DND-41 (cell line): ENCODE data around the gene TSHZ3.

Experiments used
- ATAC-seq: fragments of 200-7000 bp; cut with Tn5 transposase; 3 replicates; pipeline ENCODE4 v1.9.1; 2021; ENCODE audit warnings: low read depth; ENCODE audit not compliant: insufficient read depth
- DNase-seq: peaks from one replicate; pipeline ENCODE4 v3.0.0-alpha.2; 2020
- H2AFZ ChIP-seq: 2 replicates; pipeline ENCODE4 v1.6.0; 2012; ENCODE audit warnings: low read depth, low read length
- H3K27ac ChIP-seq: 2 replicates; pipeline ENCODE4 v1.5.1; 2012; ENCODE audit warnings: low read length, inconsistent platforms
- H3K27me3 ChIP-seq: fragments of 200-600 bp; sonication (generic); 2 replicates; pipeline ENCODE4 v1.6.0; 2012; ENCODE audit warnings: low read length, mild to moderate bottlenecking, inconsistent platforms; ENCODE audit not compliant: insufficient read depth, poor library complexity
- H3K36me3 ChIP-seq: 2 replicates; pipeline ENCODE4 v1.5.1; 2012; ENCODE audit warnings: low read length, inconsistent platforms; ENCODE audit not compliant: insufficient read depth
- H3K4me1 ChIP-seq: 2 replicates; pipeline ENCODE4 v1.5.1; 2012; ENCODE audit warnings: mild to moderate bottlenecking, low read length; ENCODE audit not compliant: insufficient read depth
- H3K4me2 ChIP-seq: 2 replicates; pipeline ENCODE4 v1.6.0; 2012; ENCODE audit warnings: mild to moderate bottlenecking, moderate library complexity, low read length, inconsistent platforms; ENCODE audit not compliant: insufficient read depth
- H3K4me3 ChIP-seq, 2 experiments: fragments of 200-600 bp in 1 of 2; shearing (Covaris generic) in 1 of 2; 2 replicates each; pipeline ENCODE4 v1.5.1; 2012 to 2016; ENCODE audit warnings: inconsistent platforms in 2 of 2, low read length in 2 of 2, mild to moderate bottlenecking in 2 of 2, low read depth in 1 of 2, moderate library complexity in 1 of 2
- H3K79me2 ChIP-seq: 2 replicates; pipeline ENCODE4 v1.6.0; 2012; ENCODE audit warnings: low read length, inconsistent platforms; ENCODE audit not compliant: insufficient read depth
- H3K9ac ChIP-seq: 2 replicates; pipeline ENCODE4 v1.6.0; 2012; ENCODE audit warnings: low read depth, mild to moderate bottlenecking, inconsistent platforms, low read length, moderate library complexity
- H3K9me3 ChIP-seq: 2 replicates; pipeline ENCODE4 v1.5.1; 2012; ENCODE audit warnings: low read length, moderate library complexity, mild to moderate bottlenecking, inconsistent platforms; ENCODE audit not compliant: insufficient read depth, severe bottlenecking
- H4K20me1 ChIP-seq: 2 replicates; pipeline ENCODE4 v1.6.0; 2012; ENCODE audit warnings: low read length; ENCODE audit not compliant: insufficient read depth
- EZH2 ChIP-seq: IDR thresholded peaks from 3 replicates; pipeline ENCODE4 v1.6.1; 2012; ENCODE audit warnings: borderline replicate concordance, low read depth, mild to moderate bottlenecking, moderate library complexity, low read length, inconsistent platforms; ENCODE audit not compliant: severe bottlenecking
- TF ChIP-seq, protein P1 (sequence below): IDR thresholded peaks from 2 replicates; pipeline ENCODE4 v1.5.1; 2012; ENCODE audit warnings: borderline replicate concordance, low read length, moderate library complexity, mild to moderate bottlenecking; ENCODE audit not compliant: poor library complexity, severe bottlenecking; ENCODE audit errors: extremely low read depth

Gene TSHZ3

GRCh38 chr19:31352296-31352781, 3.1 kb upstream of the TSHZ3 start:
- Histone ChIP-seq H3K4me3 (no peak overlapping the region), H3K9ac (no peak overlapping the region)

DNA sequence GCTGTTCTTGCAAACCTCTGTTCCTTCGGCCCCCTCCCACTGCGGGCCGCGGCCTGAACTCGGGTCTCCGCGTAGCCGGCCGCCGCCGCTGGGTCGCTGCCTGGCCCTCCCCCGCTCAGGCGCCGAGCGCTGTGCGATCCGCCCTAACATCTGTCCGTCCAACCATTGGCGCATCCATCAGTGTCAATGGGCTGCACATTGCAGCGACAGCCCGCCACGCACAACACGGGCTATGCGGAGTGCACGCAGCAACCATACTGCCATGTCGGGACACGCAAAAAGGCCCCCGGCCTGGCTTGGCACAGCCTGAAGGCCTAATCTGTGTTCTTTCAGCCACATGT, 2.6 kb upstream of the TSHZ3 start:
- DNase-seq = no peak
- H3K4me1 ChIP-seq = peaks cover 23% of the 10 kb centered on the region
- H2AFZ ChIP-seq = no peak overlapping the region
- no peaks in the 10 kb centered on the region for H3K9me3 ChIP-seq
- H3K27me3 ChIP-seq = peaks cover 7% of the 10 kb centered on the region
- no peaks in the 10 kb centered on the region for H3K36me3 ChIP-seq
- H3K9ac ChIP-seq = no peak overlapping the region
- TF ChIP-seq, protein P1, sequence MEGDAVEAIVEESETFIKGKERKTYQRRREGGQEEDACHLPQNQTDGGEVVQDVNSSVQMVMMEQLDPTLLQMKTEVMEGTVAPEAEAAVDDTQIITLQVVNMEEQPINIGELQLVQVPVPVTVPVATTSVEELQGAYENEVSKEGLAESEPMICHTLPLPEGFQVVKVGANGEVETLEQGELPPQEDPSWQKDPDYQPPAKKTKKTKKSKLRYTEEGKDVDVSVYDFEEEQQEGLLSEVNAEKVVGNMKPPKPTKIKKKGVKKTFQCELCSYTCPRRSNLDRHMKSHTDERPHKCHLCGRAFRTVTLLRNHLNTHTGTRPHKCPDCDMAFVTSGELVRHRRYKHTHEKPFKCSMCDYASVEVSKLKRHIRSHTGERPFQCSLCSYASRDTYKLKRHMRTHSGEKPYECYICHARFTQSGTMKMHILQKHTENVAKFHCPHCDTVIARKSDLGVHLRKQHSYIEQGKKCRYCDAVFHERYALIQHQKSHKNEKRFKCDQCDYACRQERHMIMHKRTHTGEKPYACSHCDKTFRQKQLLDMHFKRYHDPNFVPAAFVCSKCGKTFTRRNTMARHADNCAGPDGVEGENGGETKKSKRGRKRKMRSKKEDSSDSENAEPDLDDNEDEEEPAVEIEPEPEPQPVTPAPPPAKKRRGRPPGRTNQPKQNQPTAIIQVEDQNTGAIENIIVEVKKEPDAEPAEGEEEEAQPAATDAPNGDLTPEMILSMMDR = no peak
- TF ChIP-seq EZH2 = no peak
- H3K4me3 ChIP-seq = no peak overlapping the region
- no peak overlapping the region for H3K27ac ChIP-seq
- no peak for ATAC-seq
- H3K79me2 ChIP-seq = peaks cover 15% of the 10 kb centered on the region
- H4K20me1 ChIP-seq = peaks cover 13% of the 10 kb centered on the region; the same call in 1 of the 2 replicates
- no peak overlapping the region for H3K4me2 ChIP-seq

More at GRCh38 chr19:31352296-31352781, 3.1 kb upstream of the TSHZ3 start:
- Histone ChIP-seq H3K4me2 (no peak overlapping the region), H3K9me3 (no peaks in the 10 kb centered on the region), H4K20me1 (peaks cover 13% of the 10 kb centered on the region; the same call in 1 of the 2 replicates), H3K4me1 (peaks cover 21% of the 10 kb centered on the region), H3K27ac (no peak overlapping the region), H3K79me2 (peaks cover 12% of the 10 kb centered on the region), H3K36me3 (no peaks in the 10 kb centered on the region), H3K27me3 (peaks cover 7% of the 10 kb centered on the region), H2AFZ (no peak overlapping the region)
- TF ChIP-seq EZH2 = no peak
- TF ChIP-seq, protein P1 = no peak
- ATAC-seq (no peak), DNase-seq (no peak)

GRCh38 chr19:31351056-31351854, 2.0 kb upstream of the TSHZ3 start:
- H3K79me2 ChIP-seq = peaks cover 15% of the 10 kb centered on the region
- 0 out of 3 replicates have a peak, but pooled peaks have one; percentile 7 for ATAC-seq

More at GRCh38 chr19:31351056-31351854, 2.0 kb upstream of the TSHZ3 start:
- peak overlapping the region; percentile 71; the same call in 1 of the 2 replicates for H3K9ac ChIP-seq
- peak overlapping the region; percentile 69 for H3K4me2 ChIP-seq
- H3K9me3 ChIP-seq = no peaks in the 10 kb centered on the region
- TF ChIP-seq EZH2 = no peak
- TF ChIP-seq, protein P1 = no peak
- peaks cover 13% of the 10 kb centered on the region; the same call in 1 of the 2 replicates for H4K20me1 ChIP-seq
- peak overlapping the region; percentile 44; the same call in 1 of the 2 replicates for H3K27ac ChIP-seq
- H3K4me3 ChIP-seq = peak overlapping the region in 1 of 2 experiments; percentile 50; a peak in 2 of 4 replicates
- H3K27me3 ChIP-seq = peaks cover 7% of the 10 kb centered on the region
- H2AFZ ChIP-seq = peak overlapping the region; percentile 26; the same call in 1 of the 2 replicates
- no peaks in the 10 kb centered on the region for H3K36me3 ChIP-seq
- peak; percentile 30 for DNase-seq
- H3K4me1 ChIP-seq = peaks cover 23% of the 10 kb centered on the region
